Central memory CD8-positive, alpha-beta T cell (primary cell): ENCODE results near the gene CCBE1.

Source experiments
- ATAC-seq: fragments of 150-1000 bp; cut with Tn5 transposase; replicated peaks from 2 replicates; pipeline ENCODE4 v1.10.0; 2022; ENCODE audit warnings: mild to moderate bottlenecking, moderate FRiP score, moderate number of reproducible peaks; ENCODE audit not compliant: poor library complexity, severe bottlenecking; ENCODE audit errors: extremely low read depth
- DNase-seq, 2 donors: peaks; one replicate each; pipeline ENCODE4 v3.0.0; 2021; ENCODE audit warnings: low spot score in 2 of 2
- H3K27ac Mint-ChIP-seq: one replicate; pipeline ENCODE4 v1.8.0; 2022; ENCODE audit warnings: low read depth, mild to moderate bottlenecking, moderate library complexity, mixed read lengths
- H3K27me3 Mint-ChIP-seq: one replicate; pipeline ENCODE4 v1.8.0; 2022; ENCODE audit warnings: mixed read lengths
- H3K36me3 Mint-ChIP-seq: one replicate; pipeline ENCODE4 v1.8.0; 2022; ENCODE audit warnings: mild to moderate bottlenecking, moderate library complexity, mixed read lengths; ENCODE audit not compliant: insufficient read depth
- H3K4me1 Mint-ChIP-seq: one replicate; pipeline ENCODE4 v1.8.0; 2022; ENCODE audit warnings: mixed read lengths
- H3K4me3 Mint-ChIP-seq: one replicate; pipeline ENCODE4 v1.8.0; 2022; ENCODE audit warnings: mild to moderate bottlenecking, moderate library complexity, mixed read lengths
- H3K9me3 Mint-ChIP-seq: one replicate; pipeline ENCODE4 v1.8.0; 2022; ENCODE audit warnings: mixed read lengths

The CCBE1 gene

GRCh38 chr18:59708988-59709387 lies 11.8 kb upstream of the CCBE1 start:
- no peak overlapping the region for H3K4me3 Mint-ChIP-seq
- H3K4me1 Mint-ChIP-seq = no peaks in the 10 kb centered on the region
- no peaks in the 10 kb centered on the region for H3K9me3 Mint-ChIP-seq
- ATAC-seq (no peak), DNase-seq (no peak)
- H3K36me3 Mint-ChIP-seq = no peaks in the 10 kb centered on the region
- no peak overlapping the region for H3K27ac Mint-ChIP-seq
- peaks cover 11% of the 10 kb centered on the region for H3K27me3 Mint-ChIP-seq

DNA sequence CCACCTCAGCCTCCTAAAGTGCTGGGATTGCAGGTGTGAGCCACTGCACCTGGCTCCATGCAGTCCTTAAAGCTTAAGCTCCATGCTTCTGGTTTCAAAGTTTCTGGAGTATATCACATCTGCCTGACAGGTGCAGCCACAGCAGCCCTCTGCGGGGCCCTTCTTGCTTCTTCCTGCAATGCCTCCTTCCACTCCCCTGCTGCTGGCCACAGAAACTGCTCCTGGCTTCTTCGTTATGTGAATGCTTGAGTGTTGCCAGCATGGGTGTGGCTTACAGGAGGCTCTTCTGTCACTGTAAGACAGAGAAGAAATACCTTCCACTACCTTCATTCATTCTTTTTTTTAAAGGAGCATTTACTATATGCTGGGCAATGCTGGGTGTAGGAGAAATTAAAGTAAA lies 10.1 kb upstream of the CCBE1 start:
- no peak for DNase-seq
- Mint-ChIP-seq H3K27ac (no peak overlapping the region), H3K27me3 (peaks cover 11% of the 10 kb centered on the region), H3K4me1 (no peaks in the 10 kb centered on the region), H3K9me3 (no peaks in the 10 kb centered on the region), H3K4me3 (no peak overlapping the region), H3K36me3 (no peaks in the 10 kb centered on the region)
- no peak for ATAC-seq

- Mint-ChIP-seq H3K4me1 (no peaks in the 10 kb centered on the region), H3K9me3 (no peaks in the 10 kb centered on the region), H3K27ac (no peak overlapping the region), H3K36me3 (no peaks in the 10 kb centered on the region), H3K4me3 (no peak overlapping the region), H3K27me3 (peaks cover 11% of the 10 kb centered on the region)
- DNase-seq (no peak), ATAC-seq (no peak)
Measured at GRCh38 chr18:59706499-59706898, 9.3 kb upstream of the CCBE1 start.

- no peak overlapping the region for H3K4me3 Mint-ChIP-seq
- no peak overlapping the region for H3K27ac Mint-ChIP-seq
- H3K27me3 Mint-ChIP-seq = peaks cover 21% of the 10 kb centered on the region
- ATAC-seq (no peak), DNase-seq (no peak)
- H3K9me3 Mint-ChIP-seq = no peaks in the 10 kb centered on the region
- H3K4me1 Mint-ChIP-seq = no peaks in the 10 kb centered on the region
- H3K36me3 Mint-ChIP-seq = peaks cover 1% of the 10 kb centered on the region
Measured at GRCh38 chr18:59705145-59705544, 7.9 kb upstream of the CCBE1 start.

DNA sequence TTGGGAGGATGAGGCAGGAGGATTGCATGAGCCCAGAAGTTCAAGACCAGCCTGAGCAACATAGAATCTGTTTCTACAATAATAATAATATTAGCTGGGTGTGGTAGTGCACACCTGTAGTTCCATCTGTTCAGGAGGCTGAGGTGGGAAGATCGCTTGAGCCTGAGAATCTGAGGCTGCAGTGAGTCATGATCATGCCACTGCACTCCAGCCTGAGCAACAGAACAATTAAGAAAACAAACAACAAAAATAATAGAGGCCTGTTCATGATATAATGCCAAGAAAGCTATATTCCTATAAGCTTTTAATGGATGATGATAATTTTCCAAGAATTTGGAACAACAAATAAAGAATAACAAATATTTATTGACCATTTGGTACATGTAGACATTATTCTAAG lies 6.9 kb upstream of the CCBE1 start:
- peaks cover 17% of the 10 kb centered on the region for H3K27me3 Mint-ChIP-seq
- no peak for ATAC-seq
- no peak overlapping the region for H3K27ac Mint-ChIP-seq
- H3K4me1 Mint-ChIP-seq = no peaks in the 10 kb centered on the region
- no peaks in the 10 kb centered on the region for H3K9me3 Mint-ChIP-seq
- H3K36me3 Mint-ChIP-seq = peaks cover 1% of the 10 kb centered on the region
- H3K4me3 Mint-ChIP-seq = no peak overlapping the region
- no peak for DNase-seq

- Mint-ChIP-seq H3K36me3 (peaks cover 1% of the 10 kb centered on the region), H3K9me3 (no peaks in the 10 kb centered on the region), H3K27ac (no peak overlapping the region), H3K27me3 (peaks cover 41% of the 10 kb centered on the region), H3K4me1 (no peaks in the 10 kb centered on the region), H3K4me3 (no peak overlapping the region)
- no peak for ATAC-seq
- no peak for DNase-seq
Measured at GRCh38 chr18:59701272-59701671, 4.0 kb upstream of the CCBE1 start.

GRCh38 chr18:59700535-59700967 lies 3.3 kb upstream of the CCBE1 start:
- Mint-ChIP-seq H3K27ac (no peak overlapping the region), H3K36me3 (peaks cover 1% of the 10 kb centered on the region), H3K4me1 (no peaks in the 10 kb centered on the region), H3K4me3 (no peak overlapping the region), H3K9me3 (no peaks in the 10 kb centered on the region), H3K27me3 (peaks cover 48% of the 10 kb centered on the region)
- DNase-seq (no peak), ATAC-seq (no peak)

- no peaks in the 10 kb centered on the region for H3K4me1 Mint-ChIP-seq
- H3K9me3 Mint-ChIP-seq = no peaks in the 10 kb centered on the region
- H3K27ac Mint-ChIP-seq = no peak overlapping the region
- peaks cover 54% of the 10 kb centered on the region for H3K27me3 Mint-ChIP-seq
- DNase-seq = no peak
- no peak overlapping the region for H3K4me3 Mint-ChIP-seq
- ATAC-seq = no peak
- peaks cover 1% of the 10 kb centered on the region for H3K36me3 Mint-ChIP-seq
Measured at GRCh38 chr18:59699750-59700534, 2.7 kb upstream of the CCBE1 start.

DNA sequence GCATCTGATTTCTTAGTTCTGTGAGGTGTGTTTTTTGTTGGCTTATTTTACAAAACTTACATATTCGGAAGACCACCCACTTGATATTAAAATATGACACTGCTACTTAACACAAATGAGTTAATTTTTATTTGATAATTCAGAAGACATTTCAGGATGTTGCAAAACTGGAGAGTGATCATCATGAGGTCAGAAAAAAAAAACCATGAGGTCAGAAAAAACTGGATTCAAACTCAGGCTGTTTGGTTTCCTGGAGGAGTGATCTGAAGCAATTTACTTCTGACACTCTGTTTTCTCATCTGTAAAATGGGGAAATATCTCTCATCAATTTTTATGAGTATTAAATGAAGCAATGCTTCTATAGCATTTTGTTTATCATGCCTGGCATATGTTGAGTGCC lies 1.8 kb upstream of the CCBE1 start:
- H3K9me3 Mint-ChIP-seq = no peaks in the 10 kb centered on the region
- H3K4me1 Mint-ChIP-seq = no peaks in the 10 kb centered on the region
- DNase-seq (no peak), ATAC-seq (no peak)
- H3K36me3 Mint-ChIP-seq = peaks cover 1% of the 10 kb centered on the region
- H3K27ac Mint-ChIP-seq = no peak overlapping the region
- H3K4me3 Mint-ChIP-seq = no peak overlapping the region
- peaks cover 63% of the 10 kb centered on the region for H3K27me3 Mint-ChIP-seq

- H3K27me3 Mint-ChIP-seq = peaks cover 70% of the 10 kb centered on the region
- no peaks in the 10 kb centered on the region for H3K9me3 Mint-ChIP-seq
- no peak for ATAC-seq
- H3K27ac Mint-ChIP-seq = no peak overlapping the region
- no peak overlapping the region for H3K4me3 Mint-ChIP-seq
- DNase-seq = no peak
- no peaks in the 10 kb centered on the region for H3K4me1 Mint-ChIP-seq
- peaks cover 1% of the 10 kb centered on the region for H3K36me3 Mint-ChIP-seq
Measured at GRCh38 chr18:59696311-59697235, 650 bp downstream of the CCBE1 start.

DNA sequence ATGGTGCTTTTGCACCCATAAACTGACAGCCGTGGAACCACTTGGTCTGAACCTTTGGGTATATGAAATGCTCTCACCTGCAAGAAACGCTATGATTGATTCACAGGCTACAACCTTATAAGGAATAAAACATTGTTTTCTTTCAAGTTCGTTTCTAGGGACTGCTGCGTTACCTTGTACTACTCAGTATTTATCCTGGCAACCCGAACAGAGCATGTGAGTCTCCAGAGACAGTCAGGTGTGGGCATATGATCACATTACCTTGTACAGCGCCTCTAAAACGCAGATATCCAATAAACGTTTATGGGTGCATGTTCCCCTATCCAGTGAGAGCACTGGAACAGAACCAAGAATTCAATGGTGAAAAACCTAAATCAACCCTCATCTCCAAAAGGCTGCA lies 1.7 kb downstream of the CCBE1 start:
- H3K27me3 Mint-ChIP-seq = peaks cover 70% of the 10 kb centered on the region

GRCh38 chr18:59694824-59695223 lies 2.4 kb downstream of the CCBE1 start:
- Mint-ChIP-seq H3K9me3 (no peaks in the 10 kb centered on the region), H3K27me3 (peaks cover 67% of the 10 kb centered on the region), H3K4me3 (no peak overlapping the region), H3K27ac (no peak overlapping the region), H3K4me1 (no peaks in the 10 kb centered on the region), H3K36me3 (no peaks in the 10 kb centered on the region)
- DNase-seq (no peak), ATAC-seq (no peak)

More for the DNA sequence above, 1.7 kb downstream of the CCBE1 start:
- Mint-ChIP-seq H3K27ac (no peak overlapping the region), H3K4me3 (no peak overlapping the region), H3K36me3 (no peaks in the 10 kb centered on the region), H3K4me1 (no peaks in the 10 kb centered on the region), H3K9me3 (no peaks in the 10 kb centered on the region)
- ATAC-seq = no peak
- DNase-seq = no peak

- ATAC-seq (no peak), DNase-seq (no peak)
- H3K36me3 Mint-ChIP-seq = no peaks in the 10 kb centered on the region
- no peaks in the 10 kb centered on the region for H3K9me3 Mint-ChIP-seq
- H3K4me1 Mint-ChIP-seq = no peaks in the 10 kb centered on the region
- H3K27me3 Mint-ChIP-seq = peaks cover 55% of the 10 kb centered on the region
- no peak overlapping the region for H3K4me3 Mint-ChIP-seq
- no peak overlapping the region for H3K27ac Mint-ChIP-seq
Measured at GRCh38 chr18:59691996-59692395, 5.2 kb downstream of the CCBE1 start.
